ENCODE data around the gene SPDYC.

Gene SPDYC

DNA sequence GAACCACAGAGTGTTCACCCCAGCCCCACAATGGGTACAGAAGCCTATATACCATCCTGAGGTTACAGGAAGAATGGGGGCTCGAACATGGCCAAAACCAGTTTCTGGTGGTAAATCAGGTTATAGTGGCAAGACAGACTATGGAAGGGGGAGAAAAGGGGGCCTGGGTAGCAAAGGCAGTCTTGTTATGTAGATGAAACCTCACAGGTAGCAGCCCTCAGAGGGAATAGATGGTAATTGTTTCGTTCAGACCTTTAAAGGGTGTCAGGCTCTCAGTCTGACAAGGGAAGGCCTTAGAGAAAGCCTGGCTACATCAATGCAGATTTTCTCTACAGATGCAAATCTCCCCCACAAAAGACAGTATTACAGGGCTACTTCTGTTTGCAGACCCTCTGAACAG lies 15.1 kb downstream of the SPDYC start:
- Histone ChIP-seq H3K79me2 (peaks cover 2% of the 10 kb centered on the region), H3K9ac (no peak overlapping the region), H3K4me1 (peaks cover 9% of the 10 kb centered on the region), H3K4me3 (ENCODE audit: low read depth, low read length) (no peak overlapping the region), H3K36me3 (ENCODE audit: control insufficient read depth, insufficient read depth, low read length) (no peaks in the 10 kb centered on the region), H3K27me3 (ENCODE audit: control insufficient read depth, insufficient read depth, low read length) (no peaks in the 10 kb centered on the region), H3K9me3 (ENCODE audit: control insufficient read depth, low read length) (no peaks in the 10 kb centered on the region), H3K4me2 (ENCODE audit: low read length) (no peak overlapping the region), H3K27ac (no peak overlapping the region), H2AFZ (no peak overlapping the region)
- TF ChIP-seq, protein P1, sequence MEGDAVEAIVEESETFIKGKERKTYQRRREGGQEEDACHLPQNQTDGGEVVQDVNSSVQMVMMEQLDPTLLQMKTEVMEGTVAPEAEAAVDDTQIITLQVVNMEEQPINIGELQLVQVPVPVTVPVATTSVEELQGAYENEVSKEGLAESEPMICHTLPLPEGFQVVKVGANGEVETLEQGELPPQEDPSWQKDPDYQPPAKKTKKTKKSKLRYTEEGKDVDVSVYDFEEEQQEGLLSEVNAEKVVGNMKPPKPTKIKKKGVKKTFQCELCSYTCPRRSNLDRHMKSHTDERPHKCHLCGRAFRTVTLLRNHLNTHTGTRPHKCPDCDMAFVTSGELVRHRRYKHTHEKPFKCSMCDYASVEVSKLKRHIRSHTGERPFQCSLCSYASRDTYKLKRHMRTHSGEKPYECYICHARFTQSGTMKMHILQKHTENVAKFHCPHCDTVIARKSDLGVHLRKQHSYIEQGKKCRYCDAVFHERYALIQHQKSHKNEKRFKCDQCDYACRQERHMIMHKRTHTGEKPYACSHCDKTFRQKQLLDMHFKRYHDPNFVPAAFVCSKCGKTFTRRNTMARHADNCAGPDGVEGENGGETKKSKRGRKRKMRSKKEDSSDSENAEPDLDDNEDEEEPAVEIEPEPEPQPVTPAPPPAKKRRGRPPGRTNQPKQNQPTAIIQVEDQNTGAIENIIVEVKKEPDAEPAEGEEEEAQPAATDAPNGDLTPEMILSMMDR (IDR thresholded peaks at IDR 0.05) = no peak

DNA sequence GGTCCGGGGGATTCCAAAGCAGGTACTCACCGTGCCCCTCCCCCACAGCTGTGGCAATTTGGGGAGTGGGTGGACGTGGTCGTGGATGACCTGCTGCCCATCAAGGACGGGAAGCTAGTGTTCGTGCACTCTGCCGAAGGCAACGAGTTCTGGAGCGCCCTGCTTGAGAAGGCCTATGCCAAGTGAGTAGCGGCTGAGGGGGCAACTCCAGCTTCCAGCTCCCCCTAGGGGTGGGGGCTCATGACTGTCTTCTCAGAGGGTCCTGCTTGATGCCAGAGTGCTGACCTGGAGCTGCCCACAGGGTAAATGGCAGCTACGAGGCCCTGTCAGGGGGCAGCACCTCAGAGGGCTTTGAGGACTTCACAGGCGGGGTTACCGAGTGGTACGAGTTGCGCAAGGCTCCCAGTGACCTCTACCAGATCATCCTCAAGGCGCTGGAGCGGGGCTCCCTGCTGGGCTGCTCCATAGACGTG lies 15.9 kb downstream of the SPDYC start:
- Histone ChIP-seq H3K4me2 (ENCODE audit: low read length) (no peak overlapping the region), H3K4me1 (peaks cover 9% of the 10 kb centered on the region), H3K79me2 (peaks cover 2% of the 10 kb centered on the region), H3K27ac (no peak overlapping the region), H3K9ac (no peak overlapping the region), H3K4me3 (ENCODE audit: low read depth, low read length) (no peak overlapping the region), H3K27me3 (ENCODE audit: control insufficient read depth, insufficient read depth, low read length) (no peaks in the 10 kb centered on the region), H2AFZ (no peak overlapping the region), H3K9me3 (ENCODE audit: control insufficient read depth, low read length) (no peaks in the 10 kb centered on the region), H3K36me3 (ENCODE audit: control insufficient read depth, insufficient read depth, low read length) (no peaks in the 10 kb centered on the region)
- TF ChIP-seq, protein P1 (IDR thresholded peaks at IDR 0.05) = no peak

- Histone ChIP-seq H3K9ac (no peak overlapping the region), H3K4me2 (ENCODE audit: low read length) (no peak overlapping the region), H3K4me1 (peaks cover 9% of the 10 kb centered on the region), H3K36me3 (ENCODE audit: control insufficient read depth, insufficient read depth, low read length) (no peaks in the 10 kb centered on the region), H3K27me3 (ENCODE audit: control insufficient read depth, insufficient read depth, low read length) (no peaks in the 10 kb centered on the region), H3K4me3 (ENCODE audit: low read depth, low read length) (no peak overlapping the region), H3K79me2 (peaks cover 2% of the 10 kb centered on the region), H3K27ac (no peak overlapping the region), H2AFZ (no peak overlapping the region), H3K9me3 (ENCODE audit: control insufficient read depth, low read length) (no peaks in the 10 kb centered on the region)
- TF ChIP-seq, protein P1 (IDR thresholded peaks at IDR 0.05) = no peak
These were observed 16.7 kb downstream of the SPDYC start for GRCh38 chr11:65186701-65187100.

- Histone ChIP-seq H2AFZ (no peak overlapping the region), H3K36me3 (ENCODE audit: control insufficient read depth, insufficient read depth, low read length) (no peaks in the 10 kb centered on the region), H3K4me2 (ENCODE audit: low read length) (no peak overlapping the region), H3K4me1 (peaks cover 9% of the 10 kb centered on the region), H3K27ac (no peak overlapping the region), H3K4me3 (ENCODE audit: low read depth, low read length) (no peak overlapping the region), H3K9ac (no peak overlapping the region), H3K79me2 (peaks cover 2% of the 10 kb centered on the region), H3K27me3 (ENCODE audit: control insufficient read depth, insufficient read depth, low read length) (no peaks in the 10 kb centered on the region), H3K9me3 (ENCODE audit: control insufficient read depth, low read length) (no peaks in the 10 kb centered on the region)
- TF ChIP-seq, protein P1 (IDR thresholded peaks at IDR 0.05) = no peak
These were observed 17.2 kb downstream of the SPDYC start for GRCh38 chr11:65187146-65187675.

GRCh38 chr11:65187971-65188461 lies 18.0 kb downstream of the SPDYC start:
- Histone ChIP-seq H3K9ac (no peak overlapping the region), H3K4me1 (peaks cover 9% of the 10 kb centered on the region), H3K27ac (no peak overlapping the region), H3K9me3 (ENCODE audit: control insufficient read depth, low read length) (no peaks in the 10 kb centered on the region), H3K4me2 (ENCODE audit: low read length) (no peak overlapping the region), H2AFZ (no peak overlapping the region), H3K27me3 (ENCODE audit: control insufficient read depth, insufficient read depth, low read length) (no peaks in the 10 kb centered on the region), H3K4me3 (ENCODE audit: low read depth, low read length) (no peak overlapping the region), H3K36me3 (ENCODE audit: control insufficient read depth, insufficient read depth, low read length) (no peaks in the 10 kb centered on the region), H3K79me2 (peaks cover 2% of the 10 kb centered on the region)
- TF ChIP-seq, protein P1 (IDR thresholded peaks at IDR 0.05) = no peak
